Colon (tissue), 2 donors: ENCODE results near the gene FYN.
"Not testable (repeated sequence)": the region's sequence is repeated elsewhere in the genome, so short reads cannot be mapped to it uniquely, and the experiment has no call there.

ENCODE experiments used
- FAIRE-seq: peaks from 2 replicates; lab custom pipeline; 2012; peaks lifted over from hg19 to GRCh38; lab: Jason Lieb, UNC
- donor health status: control.
- donor health status: control.

FYN gene

DNA sequence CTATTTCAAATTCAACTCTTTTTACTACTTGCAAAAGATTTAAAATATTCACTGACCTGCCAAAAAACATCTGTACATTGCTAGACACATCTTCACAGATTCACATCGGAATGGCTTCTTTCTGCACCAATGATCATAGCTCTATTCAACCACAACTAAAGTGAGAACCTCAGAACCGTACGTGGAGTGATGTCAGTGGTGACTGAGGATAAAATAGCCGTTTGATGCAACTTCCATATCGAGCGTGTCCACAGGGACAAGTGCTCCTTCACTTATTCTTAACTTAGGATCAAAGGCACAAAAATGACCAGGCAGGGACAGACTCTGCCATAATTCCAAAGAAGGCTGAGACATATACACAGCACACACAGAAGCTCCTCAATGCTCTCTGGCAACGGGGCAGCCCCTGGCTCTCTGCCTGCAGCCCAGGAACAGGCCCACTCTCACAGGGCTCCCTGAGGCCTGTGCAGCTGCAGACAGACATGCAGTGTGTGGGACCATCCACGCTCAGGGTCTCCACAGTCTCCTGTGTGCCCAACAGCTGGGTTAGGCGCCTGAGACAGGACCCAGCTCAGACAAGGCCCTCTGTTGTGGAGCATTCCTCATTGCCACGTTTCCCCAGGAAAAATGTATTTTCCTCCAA is 22.8 kb downstream of the FYN start:
- no peak for FAIRE-seq

DNA sequence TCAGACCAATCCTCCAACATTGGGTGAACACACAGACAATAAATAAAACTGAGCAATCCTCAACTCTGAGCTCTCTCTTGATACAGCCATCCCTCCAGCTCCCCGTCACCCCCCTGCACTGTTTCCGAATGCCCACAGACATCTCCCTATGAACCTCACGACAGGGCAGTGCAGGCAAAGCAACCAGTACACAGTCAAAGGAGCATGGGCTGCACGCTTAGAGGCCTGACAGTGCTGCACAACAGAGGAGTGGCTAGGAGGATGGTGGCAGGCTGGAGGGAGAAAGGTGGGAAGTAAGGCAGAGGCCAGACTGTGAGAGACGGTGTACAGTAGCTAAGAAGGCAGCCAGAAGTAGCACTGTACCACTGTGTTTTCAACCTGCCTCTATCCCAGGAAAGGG is 24.0 kb downstream of the FYN start:
- FAIRE-seq, result no peak

DNA sequence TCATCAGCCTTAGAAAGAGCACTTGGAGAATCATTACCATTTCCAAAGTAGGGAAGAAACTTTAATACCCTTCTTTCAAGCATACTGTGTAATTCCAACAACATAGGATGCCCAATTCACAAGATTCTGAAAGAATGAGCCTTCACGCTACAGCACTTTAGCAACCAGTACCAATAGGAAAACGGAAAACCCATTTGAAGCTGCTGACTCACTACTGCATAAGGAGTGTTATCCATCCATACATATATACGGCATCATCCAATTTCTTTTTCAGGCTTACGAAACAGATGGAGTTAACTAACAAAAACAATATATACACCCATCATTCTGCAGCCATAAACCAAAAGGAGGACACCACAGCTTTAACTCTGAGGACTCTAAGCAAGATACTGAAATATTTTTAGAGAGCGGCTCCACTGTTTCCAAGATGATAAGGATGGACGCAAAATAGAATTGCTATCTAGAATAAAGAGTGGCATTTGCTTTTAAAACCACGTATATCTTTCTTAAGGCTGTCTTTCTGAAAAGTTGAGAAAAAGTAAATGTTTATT is 24.9 kb downstream of the FYN start:
- no peak for FAIRE-seq

DNA sequence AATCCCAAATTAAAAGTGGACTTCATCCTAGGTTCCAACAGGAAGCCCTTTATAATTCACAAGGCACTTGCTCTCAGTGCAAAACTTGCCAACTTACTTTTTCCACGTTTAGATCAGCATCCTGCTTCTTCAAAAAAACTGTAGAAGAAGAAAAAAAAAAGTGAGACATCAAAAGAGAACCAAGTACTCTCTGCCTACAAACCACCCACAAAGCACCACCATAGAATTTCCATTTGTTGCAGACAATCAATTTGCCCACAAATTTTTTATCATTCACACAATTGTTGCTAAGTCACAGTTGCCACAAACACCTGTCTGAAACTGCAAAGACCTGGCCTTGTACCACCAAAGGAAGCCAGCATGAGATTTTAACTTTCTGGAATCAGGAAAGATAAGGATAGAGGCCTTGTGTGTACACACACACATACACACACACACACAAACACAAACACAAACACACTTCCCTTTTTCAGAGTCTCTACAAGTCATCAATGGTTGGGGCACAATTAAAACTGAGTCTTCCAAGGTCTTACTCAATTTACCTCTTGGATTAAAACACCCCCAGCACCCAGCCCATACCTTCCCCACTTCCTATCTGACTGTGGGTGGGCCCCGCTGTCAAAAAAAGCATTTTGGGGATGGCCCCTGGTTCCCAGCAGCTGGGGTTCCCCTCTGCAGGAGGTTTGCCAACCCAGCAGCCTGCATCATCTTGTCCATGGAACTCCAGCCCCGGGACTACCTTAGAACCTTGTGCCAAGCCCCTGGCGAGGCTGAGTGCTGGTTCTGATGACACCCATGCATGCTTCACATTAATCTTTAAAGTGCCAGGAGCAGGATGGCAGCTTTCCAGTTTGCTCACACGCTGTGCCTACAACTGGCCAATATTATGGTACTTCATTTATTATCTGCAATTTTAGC is 26.5 kb downstream of the FYN start:
- FAIRE-seq, result no peak

DNA sequence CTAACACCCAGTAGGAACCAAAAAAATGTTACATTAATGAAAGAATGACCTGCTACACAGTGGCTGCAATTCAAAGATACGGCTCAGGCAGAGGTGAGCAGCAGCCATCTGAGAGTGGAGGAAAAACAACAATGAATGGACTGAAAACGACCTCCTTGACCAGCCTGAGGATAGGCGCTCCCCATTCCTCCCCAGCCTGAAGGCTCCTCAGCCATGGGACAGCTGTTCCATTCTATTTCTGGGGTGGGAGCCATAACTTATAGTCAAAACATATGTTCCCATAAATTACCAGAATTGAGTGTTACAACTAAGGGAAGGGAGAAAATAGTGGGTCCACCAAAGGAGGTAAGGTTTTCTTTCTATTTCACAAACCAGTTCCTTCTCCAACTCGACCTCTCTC is 27.2 kb downstream of the FYN start:
- FAIRE-seq, result no peak

DNA sequence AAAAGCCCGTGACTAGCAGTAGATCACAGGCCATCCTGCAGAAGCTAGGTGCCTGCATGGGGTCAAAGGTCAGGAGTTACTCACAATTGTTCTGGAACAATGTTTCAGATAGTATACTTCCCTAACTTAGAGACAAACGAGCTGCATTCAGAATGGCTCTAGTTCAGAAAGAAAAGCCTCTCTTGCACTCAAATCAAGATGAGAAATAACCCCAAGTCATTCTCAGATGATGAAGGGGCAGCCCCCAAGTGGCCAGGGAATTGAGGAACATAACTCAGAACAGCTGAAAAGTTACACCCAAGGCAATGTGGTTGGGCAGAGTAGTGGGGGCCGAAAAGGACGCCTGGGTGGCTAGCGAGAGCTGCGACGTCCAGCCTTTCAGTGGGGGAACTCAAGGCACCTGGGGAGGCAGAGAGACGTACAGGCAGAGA is 27.8 kb downstream of the FYN start:
- no peak for FAIRE-seq

DNA sequence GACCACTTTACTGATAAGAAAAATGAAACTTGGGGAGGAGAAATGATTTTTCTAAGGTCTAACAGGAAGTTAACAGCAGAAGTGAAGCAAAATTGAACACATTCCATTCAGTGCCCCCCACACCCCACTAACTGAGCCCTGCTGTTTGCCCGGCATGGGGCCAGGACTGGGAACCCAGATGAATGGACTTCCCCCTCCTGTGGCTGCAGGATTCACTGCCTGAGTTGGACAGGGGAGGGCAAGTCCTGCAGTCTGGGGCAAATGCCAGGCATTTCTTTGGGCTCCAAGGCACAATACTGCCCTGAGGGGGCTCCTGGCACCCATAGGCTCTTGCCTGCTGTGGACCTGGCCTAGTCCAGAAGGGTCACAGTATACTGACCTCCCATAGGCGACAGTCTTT is 28.3 kb downstream of the FYN start:
- no peak for FAIRE-seq

DNA sequence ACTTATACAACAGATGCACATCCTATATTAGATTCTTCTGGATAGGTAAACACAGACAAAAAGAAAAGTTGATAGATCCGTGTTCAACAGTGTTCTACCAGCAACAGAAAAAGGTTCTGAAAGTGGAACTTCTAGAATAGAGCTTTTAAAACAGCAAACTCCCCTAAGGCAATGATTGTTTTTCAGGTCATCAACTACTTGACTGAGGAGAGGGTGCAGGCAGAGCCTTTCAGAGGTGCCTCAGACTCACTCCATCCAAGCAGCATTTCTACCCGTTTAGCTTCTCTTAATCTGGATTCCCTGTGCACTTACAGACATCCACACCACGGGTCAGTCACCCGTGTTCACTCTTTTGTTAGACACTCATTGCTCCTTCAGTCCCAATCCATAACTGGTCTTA is 28.9 kb downstream of the FYN start:
- FAIRE-seq, result no peak

DNA sequence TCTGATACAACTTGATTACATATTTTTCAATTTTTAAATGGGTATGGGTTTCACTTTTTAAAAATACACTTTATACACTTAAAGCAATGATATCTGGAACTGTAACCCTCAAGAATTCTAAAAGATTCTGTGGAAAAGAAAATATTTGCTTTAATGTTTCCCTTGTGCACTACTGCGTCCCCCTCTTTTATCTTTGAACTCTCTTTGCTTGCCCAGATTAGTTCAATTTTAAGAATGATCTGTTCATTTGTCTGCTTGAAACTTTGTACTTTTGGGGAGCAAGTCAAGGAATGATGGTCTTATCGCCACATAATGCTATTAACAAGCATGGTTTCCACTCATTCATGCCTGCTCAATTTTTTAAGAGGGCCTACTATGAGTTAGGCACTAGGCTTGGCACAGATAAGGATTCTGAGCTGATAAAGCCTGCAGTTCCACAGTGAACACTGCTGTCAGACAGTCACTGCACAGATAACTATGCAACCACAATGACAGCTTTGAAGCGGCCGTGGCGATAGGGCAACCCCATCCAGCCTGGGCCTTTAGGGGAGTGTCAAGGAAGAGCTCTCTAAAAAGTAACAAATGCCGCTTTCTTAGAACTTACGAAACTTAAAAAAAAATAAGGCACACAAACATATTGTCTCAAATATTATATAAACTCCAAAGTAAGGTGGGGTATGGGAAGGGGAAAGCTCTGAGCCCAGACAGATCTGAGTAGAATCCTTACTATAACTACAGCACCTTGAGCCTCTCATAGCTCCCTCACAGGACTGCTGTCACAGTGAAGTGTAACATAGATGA is 29.7 kb downstream of the FYN start:
- FAIRE-seq, result no peak

DNA sequence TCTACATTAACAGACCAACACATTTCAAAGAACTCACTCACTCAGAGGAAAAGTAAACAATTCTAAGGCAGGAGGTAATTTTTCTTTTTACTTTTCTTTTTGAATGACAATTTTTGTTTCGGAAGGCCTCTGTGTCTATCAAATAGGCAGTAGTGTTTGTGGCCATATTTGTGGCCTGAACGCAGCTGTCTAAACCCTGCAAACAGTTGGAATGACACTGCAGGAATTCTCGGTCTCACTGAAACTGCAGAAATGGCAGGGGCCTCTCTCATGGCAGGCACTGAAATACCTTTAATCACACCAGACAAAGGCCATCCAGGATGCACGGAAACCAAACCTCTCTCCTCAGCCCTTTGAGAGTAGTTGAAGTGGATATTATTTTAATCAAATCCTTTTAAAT is 30.4 kb downstream of the FYN start:
- FAIRE-seq, result no peak

DNA sequence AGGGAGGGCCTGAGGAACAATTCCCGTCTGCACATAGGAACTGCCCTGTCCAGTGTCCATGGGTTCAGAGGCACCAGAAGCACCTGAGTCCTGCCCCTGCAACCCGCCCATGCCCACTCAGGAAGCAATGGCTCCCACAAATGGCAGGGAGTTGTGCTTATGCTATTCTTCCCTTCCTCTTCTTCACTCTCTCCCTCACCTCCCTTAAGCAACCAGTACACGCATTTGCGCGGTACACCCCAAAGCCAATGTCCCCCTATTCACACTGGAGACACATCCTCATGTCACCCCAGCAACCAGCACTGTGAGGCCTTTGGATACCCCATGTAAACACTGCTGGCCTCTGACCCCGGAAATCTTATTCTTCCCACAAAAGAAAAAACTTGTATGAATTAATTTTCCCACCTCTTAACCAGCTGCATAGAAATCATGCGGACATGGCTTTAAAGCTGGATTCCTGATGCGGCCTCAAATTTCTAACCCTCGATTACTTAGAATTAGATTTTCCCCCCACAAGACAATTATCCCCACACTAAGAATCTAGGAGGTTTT is 30.9 kb downstream of the FYN start:
- no peak for FAIRE-seq

DNA sequence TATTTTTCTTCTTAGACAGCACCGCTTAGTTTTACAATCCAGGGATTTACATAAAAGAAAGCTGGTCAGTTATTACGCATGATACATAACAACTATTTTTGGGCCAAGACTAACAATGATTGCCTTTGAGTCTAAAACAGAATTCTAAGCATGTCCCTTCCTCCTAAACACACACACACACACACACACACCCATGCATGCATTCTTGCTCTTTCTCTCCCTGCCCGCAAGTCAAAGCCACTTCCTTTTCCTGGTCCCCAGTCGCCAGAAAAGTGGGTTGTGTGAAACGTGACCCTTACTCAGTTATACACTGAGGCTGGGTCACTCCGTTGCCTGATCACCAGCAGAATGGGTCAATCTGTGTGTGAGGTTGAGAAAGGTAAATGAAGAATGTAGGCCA is 31.4 kb downstream of the FYN start:
- FAIRE-seq, result no peak

DNA sequence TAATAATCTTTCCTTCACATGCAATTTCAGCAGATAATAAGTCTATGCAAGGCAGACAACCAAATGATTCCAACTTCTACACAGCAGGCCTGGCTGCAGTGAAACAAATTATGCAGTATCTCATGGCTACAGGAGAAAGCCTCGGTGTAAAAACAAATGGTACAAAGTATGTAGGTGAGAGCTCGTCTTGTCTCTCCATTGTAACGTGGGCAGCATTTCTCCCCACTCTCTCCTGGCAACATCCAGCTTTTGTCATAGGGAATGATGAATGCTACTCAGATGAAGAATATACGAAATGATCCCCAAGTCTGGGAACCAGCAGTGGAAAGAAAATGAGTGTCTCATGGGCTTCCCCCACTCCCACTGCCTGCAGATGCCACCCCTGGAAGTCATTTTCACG is 32.4 kb downstream of the FYN start:
- no peak for FAIRE-seq

DNA sequence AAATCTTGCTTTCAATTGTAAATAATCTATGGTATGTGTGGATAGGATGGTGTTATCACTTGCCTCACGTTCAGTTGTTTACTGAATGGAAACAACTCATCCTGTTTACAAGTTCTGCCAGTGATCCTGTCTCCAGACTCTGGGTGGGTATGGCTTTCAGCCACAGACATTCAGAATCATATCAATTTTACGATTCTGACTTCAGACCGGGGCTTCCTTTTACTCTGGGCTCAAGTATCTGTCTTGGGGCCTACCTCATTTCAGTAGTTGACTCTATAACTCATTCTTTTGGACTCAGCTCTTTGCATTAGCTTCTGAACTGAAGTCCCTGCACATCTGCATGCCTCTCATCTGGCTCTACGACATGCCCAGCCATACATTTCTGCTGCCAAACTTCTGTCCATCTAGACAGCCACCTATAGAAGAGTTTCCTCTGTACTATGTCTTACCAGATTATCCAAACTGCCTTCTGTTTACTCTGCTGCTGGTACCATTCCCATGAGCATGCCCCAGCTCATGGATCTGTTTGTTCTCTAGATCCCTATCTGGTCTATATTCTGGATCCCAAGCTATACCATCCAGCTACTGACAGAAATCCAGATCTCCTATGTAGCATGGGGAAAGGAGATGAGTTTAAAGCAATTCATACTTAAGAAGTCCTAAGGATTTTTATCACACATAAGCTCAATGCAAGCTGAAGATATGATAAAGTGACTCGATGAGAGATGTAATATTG is 34.3 kb downstream of the FYN start:
- FAIRE-seq, result no peak

DNA sequence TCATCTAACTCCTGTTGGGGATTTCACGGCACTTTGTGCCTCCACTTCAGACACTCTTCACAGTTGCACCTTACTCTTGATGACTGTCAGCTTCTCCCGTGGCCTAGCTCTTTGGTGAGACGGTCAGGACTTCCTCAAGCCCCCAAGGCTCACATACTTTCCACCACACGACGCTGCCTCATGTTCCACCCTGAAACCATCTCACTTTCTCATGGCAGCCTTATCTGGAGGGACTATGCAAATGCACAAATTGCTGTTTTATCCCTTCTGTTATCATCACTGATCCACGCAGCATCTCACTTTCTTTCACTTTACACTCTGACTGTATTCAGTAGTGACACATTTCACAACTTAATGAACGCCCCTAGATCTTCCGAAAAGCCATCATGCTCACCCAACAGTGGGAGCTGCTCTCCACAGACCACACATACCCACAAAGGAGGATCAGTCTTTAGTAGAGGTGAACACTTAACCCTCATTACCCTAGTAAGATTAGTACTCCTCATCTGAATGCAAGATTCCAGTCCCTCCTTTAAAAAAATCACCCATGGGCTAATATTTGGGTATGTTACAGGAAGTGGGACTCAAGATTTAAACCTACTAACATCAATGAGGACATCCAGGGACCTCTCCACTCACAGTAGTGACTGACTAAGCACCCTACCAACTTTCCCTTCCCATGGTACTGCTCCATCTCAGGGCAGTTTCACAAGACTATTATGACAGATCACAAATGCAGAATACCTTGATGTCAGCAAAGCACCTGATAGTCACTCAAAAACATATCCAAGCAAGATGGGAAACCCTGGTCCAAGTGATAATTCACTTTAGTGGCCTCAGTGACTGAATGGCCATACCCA is 35.4 kb downstream of the FYN start:
- no peak for FAIRE-seq

DNA sequence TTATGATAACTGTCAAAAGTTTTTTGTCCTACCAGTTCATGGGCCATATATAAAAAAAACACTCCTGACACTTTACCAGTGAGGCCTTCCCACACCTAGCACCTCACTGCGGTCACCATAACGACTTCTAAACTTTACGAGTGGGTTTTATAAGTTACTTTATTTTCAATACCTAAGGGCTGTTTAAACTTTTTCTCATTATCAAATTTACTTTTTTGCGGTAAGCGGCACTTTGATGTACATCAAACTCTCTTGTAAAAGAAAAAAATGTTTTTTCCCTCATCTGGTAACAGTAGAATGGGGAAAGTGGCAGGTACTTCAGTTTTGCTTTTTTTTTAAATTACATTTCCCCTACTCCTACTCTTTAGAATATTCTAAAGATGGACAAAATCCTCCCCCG is 36.2 kb downstream of the FYN start:
- FAIRE-seq, result no peak

DNA sequence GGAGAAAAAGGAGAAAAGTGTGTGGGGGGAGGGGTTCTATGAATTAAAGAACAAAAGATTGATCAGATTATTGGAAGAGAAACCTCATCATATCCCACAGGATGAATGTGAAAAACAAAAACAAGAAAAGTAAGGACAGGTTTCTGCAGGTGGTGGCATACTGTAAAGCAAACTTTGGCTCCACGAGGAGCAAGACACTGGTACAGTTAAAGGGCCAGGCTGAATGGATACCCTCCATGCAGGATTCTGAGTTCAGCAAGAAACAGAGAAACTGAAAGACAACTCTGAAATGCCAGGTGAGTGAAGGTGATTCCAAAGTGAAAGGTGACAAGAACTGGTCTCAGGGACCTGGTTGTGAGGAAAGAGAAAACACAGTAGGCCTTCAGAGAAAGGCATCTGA is 37.4 kb downstream of the FYN start:
- no peak for FAIRE-seq

DNA sequence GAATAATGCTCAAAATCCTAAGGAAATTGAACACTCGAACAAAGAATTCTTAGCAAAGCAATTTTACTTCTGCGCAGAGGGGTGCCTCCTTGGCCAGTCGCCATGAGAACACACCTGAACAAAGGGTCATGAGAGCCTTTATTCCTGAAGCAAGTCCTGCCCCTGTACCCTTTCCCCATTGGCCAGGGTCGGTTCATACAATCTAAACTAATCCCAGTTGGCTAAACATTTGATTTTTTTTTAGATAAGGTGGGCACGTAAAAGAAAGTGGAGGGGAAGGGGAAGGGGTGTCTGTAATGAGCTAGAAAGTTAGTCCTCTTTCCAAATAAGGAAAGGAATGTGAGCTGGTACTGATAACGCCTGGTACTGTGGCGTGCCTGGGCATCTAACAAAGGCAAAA is 37.9 kb downstream of the FYN start:
- FAIRE-seq, result not testable (repeated sequence)

DNA sequence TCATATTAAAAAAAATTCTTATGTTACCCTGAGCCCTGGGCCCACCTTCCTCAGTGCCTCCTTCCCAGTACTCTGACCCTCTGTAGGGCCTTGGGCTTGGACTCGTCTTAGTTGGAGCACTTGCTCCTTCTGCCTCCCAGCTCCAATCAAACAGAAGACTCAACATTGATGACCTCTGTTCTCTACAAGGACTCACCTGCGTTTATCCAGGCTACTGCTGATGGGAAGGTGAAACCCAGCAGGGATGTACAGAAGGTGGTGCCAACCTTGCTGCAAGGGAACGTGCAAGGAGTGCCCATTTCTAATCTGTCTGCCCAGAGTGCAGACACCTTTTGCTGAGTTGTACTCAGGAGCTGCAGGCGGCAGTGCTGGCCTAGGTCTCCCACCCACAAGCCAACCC is 38.9 kb downstream of the FYN start:
- no peak for FAIRE-seq

DNA sequence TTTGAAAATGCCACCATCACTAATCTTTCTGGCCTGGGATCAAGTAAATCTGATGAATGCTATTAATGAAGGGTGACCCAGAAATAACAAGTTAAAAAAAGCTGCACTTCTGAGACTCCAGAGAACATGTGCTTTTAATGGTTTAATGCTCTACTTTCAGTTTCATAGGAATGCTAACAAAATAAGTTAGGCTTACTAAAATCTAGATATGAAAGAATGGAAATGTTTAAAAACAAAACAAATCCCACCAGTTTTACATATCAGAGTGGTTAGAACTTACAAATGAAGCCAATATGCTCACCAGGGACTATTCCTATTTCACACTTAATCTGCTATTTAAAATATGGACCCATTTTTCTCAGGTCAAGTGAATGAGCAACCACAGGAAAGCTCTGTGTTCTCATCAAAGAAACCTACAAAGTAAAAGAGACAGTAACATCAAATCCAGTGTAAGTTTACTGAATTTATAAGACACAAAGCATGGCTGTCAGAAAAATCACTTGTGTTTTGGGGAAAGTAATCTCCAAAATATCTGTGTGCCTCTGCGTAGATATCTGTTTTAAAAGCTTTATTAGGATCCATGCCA is 40.3 kb downstream of the FYN start:
- FAIRE-seq, result no peak
